ENCODE data around the gene IL1F10.

- TF ChIP-seq CTCF (conservative IDR thresholded peaks at IDR 0.05; ENCODE audit: low read length) (no peak), EZH2phosphoT487 (IDR thresholded peaks at IDR 0.05; ENCODE audit: borderline replicate concordance, low read depth, low read length) (no peak)
These were observed 10.7 kb upstream of the IL1F10 start for GRCh38 chr2:113057117-113057516.
